ENCODE data around the gene TAGLN3. TPM values are rescaled to one million over a fixed set of nuclear protein-coding genes. Genes with fewer than 3 reads are reported as not detected.

The TAGLN3 gene
- polyA plus RNA-seq, 1 of the 3 experiments (the other 2 are of a cell fraction), result 19.6 TPM

- Histone ChIP-seq H3K9me3 (no peaks in the 10 kb centered on the region), H3K4me2 (no peak overlapping the region)
These were observed 35.3 kb upstream of the TAGLN3 start for GRCh38 chr3:111963424-111963823.

GRCh38 chr3:111965484-111965883, 33.2 kb upstream of the TAGLN3 start:
- Histone ChIP-seq H3K27me3 (ENCODE audit: insufficient read depth) (no peaks in the 10 kb centered on the region), H3F3A (replicated peaks; ENCODE audit: insufficient read depth) (peaks cover 42% of the 10 kb centered on the region), H3K4me3 (ENCODE audit: low read depth in 2 of 2, low read length in 1 of 2) (no peak overlapping the region), H3K4me1 (ENCODE audit: control insufficient read depth in 1 of 2, insufficient read depth in 2 of 2, low read depth in 1 of 2, low read length in 1 of 2) (peaks cover 2 to 7% of the 10 kb centered on the region in 2 experiments; a peak in 2 of 4 replicates), H3K27ac (ENCODE audit: low read depth in 2 of 2, low read length in 1 of 2) (no peak overlapping the region), H3K4me2 (no peak overlapping the region), H3K36me3 (replicated peaks in 1 of 2; ENCODE audit: control insufficient read depth in 1 of 2, insufficient read depth in 2 of 2, low read length in 1 of 2) (peaks cover 29 to 67% of the 10 kb centered on the region in 2 experiments), H3K9me3 (no peaks in the 10 kb centered on the region), H3K79me2 (ENCODE audit: insufficient read depth) (no peaks in the 10 kb centered on the region), H3K9me2 (no peaks in the 10 kb centered on the region), H4K20me1 (ENCODE audit: insufficient read depth) (no peaks in the 10 kb centered on the region), H3K9ac (no peak overlapping the region), H2AFZ (ENCODE audit: low read depth) (no peak overlapping the region)
- TF ChIP-seq RXRA (IDR thresholded peaks at IDR 0.05; ENCODE audit: borderline replicate concordance, low read depth) (no peak), TCF12 (IDR thresholded peaks at IDR 0.05) (no peak), TEAD4 (IDR thresholded peaks at IDR 0.05; ENCODE audit: borderline replicate concordance, insufficient read depth) (no peak)
- ChIA-PET CTCF (interaction anchor here (0.5 to 12.2 kb wide), 7 partner anchors 12 to 247 kb away, joined by 3 to 255 read pairs (median 3); no protein-coding TSS in a partner anchor), POLR2A (no interaction called here)
- DNase-seq, result no peak
- 96% methylated on average over 2 of the region's 2 CpGs for WGBS (ENCODE audit: low lambda C conversion rate)

More at GRCh38 chr3:111963424-111963823, 35.3 kb upstream of the TAGLN3 start:
- WGBS (ENCODE audit: low lambda C conversion rate), result 6% methylated on average over 1 of the region's 1 CpG
- no peaks in the 10 kb centered on the region for H3K9me2 ChIP-seq
- CTCF ChIA-PET, result interaction anchor here (1.5 to 12.2 kb wide), 3 partner anchors 68 to 273 kb away, joined by 4 to 255 read pairs (median 5); no protein-coding TSS in a partner anchor
- TF ChIP-seq TCF12 (IDR thresholded peaks at IDR 0.05) (peak; percentile 59), FOSL2 (IDR thresholded peaks at IDR 0.05; ENCODE audit: borderline replicate concordance, low read depth) (peak; percentile 60; the same call in 1 of the 2 replicates), JUND (IDR thresholded peaks at IDR 0.05) (peak; percentile 63), PBX3 (IDR thresholded peaks at IDR 0.05) (peak; percentile 57; the same call in 1 of the 2 replicates), RFX5 (IDR thresholded peaks at IDR 0.05; ENCODE audit: low read length) (no peak)
- TF ChIP-seq, protein P1, sequence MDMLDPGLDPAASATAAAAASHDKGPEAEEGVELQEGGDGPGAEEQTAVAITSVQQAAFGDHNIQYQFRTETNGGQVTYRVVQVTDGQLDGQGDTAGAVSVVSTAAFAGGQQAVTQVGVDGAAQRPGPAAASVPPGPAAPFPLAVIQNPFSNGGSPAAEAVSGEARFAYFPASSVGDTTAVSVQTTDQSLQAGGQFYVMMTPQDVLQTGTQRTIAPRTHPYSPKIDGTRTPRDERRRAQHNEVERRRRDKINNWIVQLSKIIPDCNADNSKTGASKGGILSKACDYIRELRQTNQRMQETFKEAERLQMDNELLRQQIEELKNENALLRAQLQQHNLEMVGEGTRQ (IDR thresholded peaks at IDR 0.05; ENCODE audit: borderline replicate concordance, low read depth, low read length), result no peak
- TF ChIP-seq, protein P2, sequence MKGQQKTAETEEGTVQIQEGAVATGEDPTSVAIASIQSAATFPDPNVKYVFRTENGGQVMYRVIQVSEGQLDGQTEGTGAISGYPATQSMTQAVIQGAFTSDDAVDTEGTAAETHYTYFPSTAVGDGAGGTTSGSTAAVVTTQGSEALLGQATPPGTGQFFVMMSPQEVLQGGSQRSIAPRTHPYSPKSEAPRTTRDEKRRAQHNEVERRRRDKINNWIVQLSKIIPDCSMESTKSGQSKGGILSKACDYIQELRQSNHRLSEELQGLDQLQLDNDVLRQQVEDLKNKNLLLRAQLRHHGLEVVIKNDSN (IDR thresholded peaks at IDR 0.05; ENCODE audit: borderline replicate concordance, low read depth), result 0 out of 2 replicates have a peak, but pooled peaks have one; percentile 15
- no peaks in the 10 kb centered on the region for H4K20me1 ChIP-seq (ENCODE audit: insufficient read depth)
- peaks cover 35% of the 10 kb centered on the region for H3F3A ChIP-seq (replicated peaks; ENCODE audit: insufficient read depth)
- H3K27ac ChIP-seq (ENCODE audit: low read depth in 2 of 2, low read length in 1 of 2), result peak overlapping the region in 1 of 2 experiments; percentile 80; a peak in 2 of 4 replicates
- H3K9ac ChIP-seq, result peak overlapping the region; percentile 9; the same call in 1 of the 2 replicates
- peaks cover 2 to 7% of the 10 kb centered on the region in 2 experiments; a peak in 2 of 4 replicates for H3K4me1 ChIP-seq (ENCODE audit: control insufficient read depth in 1 of 2, insufficient read depth in 2 of 2, low read depth in 1 of 2, low read length in 1 of 2)
- H3K4me3 ChIP-seq (ENCODE audit: low read depth in 2 of 2, low read length in 1 of 2), result no peak overlapping the region
- no peaks in the 10 kb centered on the region for H3K27me3 ChIP-seq (ENCODE audit: insufficient read depth)
- peaks cover 12 to 63% of the 10 kb centered on the region in 2 experiments for H3K36me3 ChIP-seq (replicated peaks in 1 of 2; ENCODE audit: control insufficient read depth in 1 of 2, insufficient read depth in 2 of 2, low read length in 1 of 2)
- no peaks in the 10 kb centered on the region for H3K79me2 ChIP-seq (ENCODE audit: insufficient read depth)
- POLR2A ChIA-PET, result no interaction called here
- no peak for DNase-seq
- no peak overlapping the region for H2AFZ ChIP-seq (ENCODE audit: low read depth)

All from SK-N-SH (cell line).